Neural progenitor cell (in vitro differentiated cells): ENCODE results near the gene AP2S1. TPM values are rescaled to one million over a fixed set of nuclear protein-coding genes. Genes with fewer than 3 reads are reported as not detected.
A peak's percentile ranks its signal among the peaks of the same experiment; 100 is the strongest.

Experiments
- DNase-seq: peaks from one replicate; pipeline ENCODE4 v3.0.0-alpha.2; 2016; ENCODE audit warnings: low spot score
- H2AFZ ChIP-seq: fragments of 200-600 bp; sonication (generic); replicated peaks from 2 replicates; pipeline ENCODE4 v1.6.1; 2016; ENCODE audit warnings: antibody characterized with exemption
- H3F3A ChIP-seq: fragments of 200-600 bp; sonication (generic); 2 replicates; pipeline ENCODE4 v1.6.1; 2016; ENCODE audit warnings: antibody characterized with exemption, low read depth
- H3K27ac ChIP-seq: fragments of 200-600 bp; sonication (generic); 2 replicates; pipeline ENCODE4 v1.5.1; 2016; ENCODE audit warnings: mild to moderate bottlenecking
- H3K27me3 ChIP-seq: fragments of 200-600 bp; sonication (generic); 2 replicates; pipeline ENCODE4 v1.6.1; 2016; ENCODE audit warnings: mild to moderate bottlenecking, moderate library complexity
- H3K36me3 ChIP-seq: fragments of 200-600 bp; sonication (generic); 2 replicates; pipeline ENCODE4 v1.5.1; 2016
- H3K4me1 ChIP-seq: fragments of 200-600 bp; sonication (generic); 2 replicates; pipeline ENCODE4 v1.6.1; 2016; ENCODE audit warnings: mixed run types
- H3K4me2 ChIP-seq: fragments of 200-600 bp; sonication (generic); 2 replicates; pipeline ENCODE4 v1.6.1; 2016
- H3K4me3 ChIP-seq: fragments of 200-600 bp; sonication (generic); 2 replicates; pipeline ENCODE4 v1.5.1; 2016
- H3K79me2 ChIP-seq: fragments of 200-600 bp; sonication (generic); 2 replicates; pipeline ENCODE4 v1.6.1; 2016; ENCODE audit warnings: low read depth
- H3K9ac ChIP-seq: fragments of 200-600 bp; sonication (generic); 2 replicates; pipeline ENCODE4 v1.6.1; 2016
- H3K9me3 ChIP-seq: fragments of 200-600 bp; sonication (generic); 2 replicates; pipeline ENCODE4 v1.5.1; 2016; ENCODE audit warnings: low read depth
- H4K20me1 ChIP-seq: fragments of 200-600 bp; sonication (generic); 2 replicates; pipeline ENCODE4 v1.6.1; 2016; ENCODE audit warnings: low read depth
- H3K27ac Mint-ChIP-seq: 3 replicates; pipeline ENCODE4 v1.8.0; 2021; ENCODE audit warnings: mixed read lengths
- H3K27me3 Mint-ChIP-seq: 2 replicates; pipeline ENCODE4 v1.8.0; 2022; ENCODE audit warnings: low read depth, mild to moderate bottlenecking, inconsistent platforms, moderate library complexity, mixed read lengths; ENCODE audit not compliant: insufficient read depth
- H3K36me3 Mint-ChIP-seq: 3 replicates; pipeline ENCODE4 v1.8.0; 2021; ENCODE audit warnings: mixed read lengths
- H3K4me1 Mint-ChIP-seq: 3 replicates; pipeline ENCODE4 v1.8.0; 2021; ENCODE audit warnings: mixed read lengths
- H3K4me3 Mint-ChIP-seq: 3 replicates; pipeline ENCODE4 v1.8.0; 2021; ENCODE audit warnings: mild to moderate bottlenecking, moderate library complexity, mixed read lengths
- H3K9me3 Mint-ChIP-seq: 3 replicates; pipeline ENCODE4 v1.8.0; 2020; ENCODE audit warnings: mixed read lengths
- CTCF ChIP-seq: fragments of 200-600 bp; sonication (generic); IDR thresholded peaks from 2 replicates; pipeline ENCODE4 v1.5.1; 2017; ENCODE audit warnings: antibody characterized with exemption, mild to moderate bottlenecking
- EZH2 ChIP-seq: fragments of 200-600 bp; sonication (generic); IDR thresholded peaks from 2 replicates; pipeline ENCODE4 v1.6.1; 2017; ENCODE audit warnings: antibody characterized with exemption, mild to moderate bottlenecking, moderate library complexity
- EZH2phosphoT487 ChIP-seq: fragments of 200-600 bp; sonication (generic); IDR thresholded peaks from 2 replicates; pipeline ENCODE4 v1.6.1; 2017; ENCODE audit warnings: antibody characterized with exemption
- total RNA-seq: library from RNA; depleted of rRNA; stranded (reverse); fragments of >200 nt; gene quantifications from 2 replicates; pipeline ENCODE4 v1.2.3, GENCODE V29; 2015; ENCODE audit warnings: low replicate concordance

AP2S1 gene
- total RNA-seq, 1 donor from 2014 or later = 104 TPM

- DNase-seq = no peak
- peaks cover 19% of the 10 kb centered on the region for H3K36me3 Mint-ChIP-seq
- H3K4me1 Mint-ChIP-seq = no peaks in the 10 kb centered on the region
- H3K27me3 Mint-ChIP-seq = peaks cover 4% of the 10 kb centered on the region
- H3K9me3 Mint-ChIP-seq = no peaks in the 10 kb centered on the region
- Histone ChIP-seq H3K27ac (no peak overlapping the region), H3K4me3 (no peak overlapping the region), H3F3A (peaks cover 10% of the 10 kb centered on the region), H3K4me1 (no peaks in the 10 kb centered on the region), H3K4me2 (no peak overlapping the region), H3K27me3 (no peaks in the 10 kb centered on the region), H3K79me2 (peaks cover 12% of the 10 kb centered on the region), H3K36me3 (no peaks in the 10 kb centered on the region), H3K9ac (no peak overlapping the region), H3K9me3 (no peaks in the 10 kb centered on the region), H4K20me1 (peaks cover 6% of the 10 kb centered on the region), H2AFZ (no peak overlapping the region)
- TF ChIP-seq CTCF (no peak), EZH2 (no peak), EZH2phosphoT487 (no peak)
- no peak overlapping the region for H3K4me3 Mint-ChIP-seq
- no peak overlapping the region for H3K27ac Mint-ChIP-seq
Measured at GRCh38 chr19:46842791-46843190, 7.9 kb downstream of the AP2S1 start.

- Histone ChIP-seq H3F3A (peaks cover 10% of the 10 kb centered on the region), H3K79me2 (no peaks in the 10 kb centered on the region), H3K9ac (no peak overlapping the region), H3K36me3 (no peaks in the 10 kb centered on the region), H3K4me3 (no peak overlapping the region), H4K20me1 (peaks cover 5% of the 10 kb centered on the region), H3K27me3 (no peaks in the 10 kb centered on the region), H3K4me1 (no peaks in the 10 kb centered on the region), H3K9me3 (no peaks in the 10 kb centered on the region), H2AFZ (no peak overlapping the region), H3K27ac (no peak overlapping the region), H3K4me2 (no peak overlapping the region)
- Mint-ChIP-seq H3K27ac (no peak overlapping the region), H3K4me1 (no peaks in the 10 kb centered on the region), H3K9me3 (no peaks in the 10 kb centered on the region), H3K4me3 (no peak overlapping the region), H3K36me3 (peaks cover 15% of the 10 kb centered on the region), H3K27me3 (peaks cover 5% of the 10 kb centered on the region)
- DNase-seq = no peak
- TF ChIP-seq EZH2phosphoT487 (no peak), EZH2 (no peak)
Measured at GRCh38 chr19:46841458-46842083, 9.1 kb downstream of the AP2S1 start.

- Mint-ChIP-seq H3K4me1 (no peaks in the 10 kb centered on the region), H3K27ac (no peak overlapping the region), H3K4me3 (no peak overlapping the region), H3K9me3 (no peaks in the 10 kb centered on the region), H3K27me3 (peaks cover 5% of the 10 kb centered on the region), H3K36me3 (peaks cover 12% of the 10 kb centered on the region)
- no peaks in the 10 kb centered on the region for H3K9me3 ChIP-seq
- H3K4me2 ChIP-seq = no peak overlapping the region
- H3K27me3 ChIP-seq = no peaks in the 10 kb centered on the region
- no peak overlapping the region for H3K4me3 ChIP-seq
- no peak overlapping the region for H3K9ac ChIP-seq
- no peaks in the 10 kb centered on the region for H3K36me3 ChIP-seq
- H3K79me2 ChIP-seq = no peaks in the 10 kb centered on the region
- H2AFZ ChIP-seq = no peak overlapping the region
- H3K27ac ChIP-seq = no peak overlapping the region
- peaks cover 10% of the 10 kb centered on the region for H3F3A ChIP-seq
- peak; percentile 83 for TF ChIP-seq CTCF
- TF ChIP-seq EZH2 = no peak
- TF ChIP-seq EZH2phosphoT487 = no peak
- H4K20me1 ChIP-seq = peaks cover 5% of the 10 kb centered on the region
- H3K4me1 ChIP-seq = no peaks in the 10 kb centered on the region
- peak; percentile 91 for DNase-seq
Measured at GRCh38 chr19:46840498-46840942, 10.1 kb downstream of the AP2S1 start.

- Mint-ChIP-seq H3K36me3 (peaks cover 12% of the 10 kb centered on the region), H3K9me3 (no peaks in the 10 kb centered on the region), H3K4me3 (no peak overlapping the region), H3K27ac (no peak overlapping the region), H3K4me1 (no peaks in the 10 kb centered on the region), H3K27me3 (peaks cover 7% of the 10 kb centered on the region)
- TF ChIP-seq EZH2 (no peak), EZH2phosphoT487 (no peak), CTCF (no peak)
- peaks cover 10% of the 10 kb centered on the region for H3F3A ChIP-seq
- no peaks in the 10 kb centered on the region for H3K4me1 ChIP-seq
- peaks cover 5% of the 10 kb centered on the region for H4K20me1 ChIP-seq
- no peak overlapping the region for H3K9ac ChIP-seq
- H2AFZ ChIP-seq = no peak overlapping the region
- no peaks in the 10 kb centered on the region for H3K9me3 ChIP-seq
- no peaks in the 10 kb centered on the region for H3K36me3 ChIP-seq
- no peak overlapping the region for H3K4me2 ChIP-seq
- no peaks in the 10 kb centered on the region for H3K79me2 ChIP-seq
- no peaks in the 10 kb centered on the region for H3K27me3 ChIP-seq
- no peak overlapping the region for H3K27ac ChIP-seq
- no peak for DNase-seq
- H3K4me3 ChIP-seq = no peak overlapping the region
Measured at GRCh38 chr19:46839752-46840497, 10.7 kb downstream of the AP2S1 start.
